ENCODE data around the gene GNG12. TPM values are rescaled to one million over a fixed set of nuclear protein-coding genes. Genes with fewer than 3 reads are reported as not detected.
A peak's percentile ranks its signal among the peaks of the same experiment; 100 is the strongest.

GNG12 gene
- total and polyA plus RNA-seq, 9 of the 15 experiments (the other 6 are each of a cell fraction or from before 2014, with no cell fraction given) = 2.6 to 6.0 (median 4.1) TPM

DNA sequence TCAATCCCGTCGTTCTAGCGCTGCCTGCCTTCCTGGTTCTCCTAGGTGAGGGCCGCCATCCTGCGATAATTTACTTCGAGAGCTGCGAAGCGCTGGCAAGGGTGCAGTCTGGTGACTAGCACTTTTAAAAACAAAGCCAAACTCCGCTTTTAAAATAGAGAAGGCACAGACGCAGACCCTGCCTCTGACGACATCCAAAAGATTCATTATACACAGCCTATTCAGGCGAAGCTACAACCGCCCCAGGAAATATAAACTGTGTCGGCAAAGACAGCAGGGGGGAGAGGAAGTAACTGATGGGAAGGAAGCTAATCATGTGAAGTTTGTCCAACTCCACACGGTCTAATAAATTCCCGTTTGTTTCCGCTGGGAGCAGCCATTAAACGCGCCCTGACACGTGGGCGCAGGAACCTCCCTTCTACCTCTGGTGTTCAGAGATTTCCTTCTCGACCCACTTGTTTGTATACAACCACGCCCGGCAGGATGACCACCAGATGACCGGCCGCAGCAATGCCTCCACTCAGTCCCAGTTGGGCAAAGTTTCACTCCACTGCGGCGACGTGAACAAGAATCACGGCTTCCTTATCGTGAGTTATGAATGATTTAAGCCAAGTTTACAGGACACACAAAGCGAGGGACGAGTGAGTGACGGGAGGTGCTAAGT, 1.3 kb downstream of the GNG12 start (continued):
- TF ChIP-seq, protein P1, sequence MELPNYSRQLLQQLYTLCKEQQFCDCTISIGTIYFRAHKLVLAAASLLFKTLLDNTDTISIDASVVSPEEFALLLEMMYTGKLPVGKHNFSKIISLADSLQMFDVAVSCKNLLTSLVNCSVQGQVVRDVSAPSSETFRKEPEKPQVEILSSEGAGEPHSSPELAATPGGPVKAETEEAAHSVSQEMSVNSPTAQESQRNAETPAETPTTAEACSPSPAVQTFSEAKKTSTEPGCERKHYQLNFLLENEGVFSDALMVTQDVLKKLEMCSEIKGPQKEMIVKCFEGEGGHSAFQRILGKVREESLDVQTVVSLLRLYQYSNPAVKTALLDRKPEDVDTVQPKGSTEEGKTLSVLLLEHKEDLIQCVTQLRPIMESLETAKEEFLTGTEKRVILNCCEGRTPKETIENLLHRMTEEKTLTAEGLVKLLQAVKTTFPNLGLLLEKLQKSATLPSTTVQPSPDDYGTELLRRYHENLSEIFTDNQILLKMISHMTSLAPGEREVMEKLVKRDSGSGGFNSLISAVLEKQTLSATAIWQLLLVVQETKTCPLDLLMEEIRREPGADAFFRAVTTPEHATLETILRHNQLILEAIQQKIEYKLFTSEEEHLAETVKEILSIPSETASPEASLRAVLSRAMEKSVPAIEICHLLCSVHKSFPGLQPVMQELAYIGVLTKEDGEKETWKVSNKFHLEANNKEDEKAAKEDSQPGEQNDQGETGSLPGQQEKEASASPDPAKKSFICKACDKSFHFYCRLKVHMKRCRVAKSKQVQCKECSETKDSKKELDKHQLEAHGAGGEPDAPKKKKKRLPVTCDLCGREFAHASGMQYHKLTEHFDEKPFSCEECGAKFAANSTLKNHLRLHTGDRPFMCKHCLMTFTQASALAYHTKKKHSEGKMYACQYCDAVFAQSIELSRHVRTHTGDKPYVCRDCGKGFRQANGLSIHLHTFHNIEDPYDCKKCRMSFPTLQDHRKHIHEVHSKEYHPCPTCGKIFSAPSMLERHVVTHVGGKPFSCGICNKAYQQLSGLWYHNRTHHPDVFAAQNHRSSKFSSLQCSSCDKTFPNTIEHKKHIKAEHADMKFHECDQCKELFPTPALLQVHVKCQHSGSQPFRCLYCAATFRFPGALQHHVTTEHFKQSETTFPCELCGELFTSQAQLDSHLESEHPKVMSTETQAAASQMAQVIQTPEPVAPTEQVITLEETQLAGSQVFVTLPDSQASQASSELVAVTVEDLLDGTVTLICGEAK (IDR thresholded peaks at IDR 0.05) = peak; percentile 23; the same call in 1 of the 2 replicates
- TF ChIP-seq, protein P1 (CRISPR knock-in tag; IDR thresholded peaks at IDR 0.05) = no peak
- TF ChIP-seq XRCC5 (IDR thresholded peaks at IDR 0.05; ENCODE audit: low read depth, low read length) (no peak), NFRKB (IDR thresholded peaks at IDR 0.05; ENCODE audit: low read depth) (no peak), SIN3B (IDR thresholded peaks at IDR 0.05; ENCODE audit: low read depth) (no peak), BDP1 (IDR thresholded peaks at IDR 0.05; ENCODE audit: insufficient read depth, insufficient read length) (no peak), NR2C1 (IDR thresholded peaks at IDR 0.05) (no peak), NR2C1 (tag; IDR thresholded peaks at IDR 0.05) (no peak), PURB (CRISPR knock-in tag; IDR thresholded peaks at IDR 0.05; ENCODE audit: low read depth) (no peak), KLF16 (IDR thresholded peaks at IDR 0.05) (no peak)
- TF ChIP-seq, protein P2, sequence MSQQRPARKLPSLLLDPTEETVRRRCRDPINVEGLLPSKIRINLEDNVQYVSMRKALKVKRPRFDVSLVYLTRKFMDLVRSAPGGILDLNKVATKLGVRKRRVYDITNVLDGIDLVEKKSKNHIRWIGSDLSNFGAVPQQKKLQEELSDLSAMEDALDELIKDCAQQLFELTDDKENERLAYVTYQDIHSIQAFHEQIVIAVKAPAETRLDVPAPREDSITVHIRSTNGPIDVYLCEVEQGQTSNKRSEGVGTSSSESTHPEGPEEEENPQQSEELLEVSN (IDR thresholded peaks at IDR 0.05; ENCODE audit: borderline replicate concordance in 1 of 2, extremely low read depth in 1 of 2, insufficient read depth in 1 of 2, insufficient read length in 1 of 2, low read depth in 1 of 2, low read length in 1 of 2, poor library complexity in 1 of 2, severe bottlenecking in 1 of 2) = peak in 1 of 2 experiments; percentile 6
- TF ChIP-seq, protein P3, sequence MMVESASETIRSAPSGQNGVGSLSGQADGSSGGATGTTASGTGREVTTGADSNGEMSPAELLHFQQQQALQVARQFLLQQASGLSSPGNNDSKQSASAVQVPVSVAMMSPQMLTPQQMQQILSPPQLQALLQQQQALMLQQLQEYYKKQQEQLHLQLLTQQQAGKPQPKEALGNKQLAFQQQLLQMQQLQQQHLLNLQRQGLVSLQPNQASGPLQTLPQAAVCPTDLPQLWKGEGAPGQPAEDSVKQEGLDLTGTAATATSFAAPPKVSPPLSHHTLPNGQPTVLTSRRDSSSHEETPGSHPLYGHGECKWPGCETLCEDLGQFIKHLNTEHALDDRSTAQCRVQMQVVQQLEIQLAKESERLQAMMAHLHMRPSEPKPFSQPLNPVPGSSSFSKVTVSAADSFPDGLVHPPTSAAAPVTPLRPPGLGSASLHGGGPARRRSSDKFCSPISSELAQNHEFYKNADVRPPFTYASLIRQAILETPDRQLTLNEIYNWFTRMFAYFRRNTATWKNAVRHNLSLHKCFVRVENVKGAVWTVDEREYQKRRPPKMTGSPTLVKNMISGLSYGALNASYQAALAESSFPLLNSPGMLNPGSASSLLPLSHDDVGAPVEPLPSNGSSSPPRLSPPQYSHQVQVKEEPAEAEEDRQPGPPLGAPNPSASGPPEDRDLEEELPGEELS (CRISPR knock-in tag; IDR thresholded peaks at IDR 0.05; ENCODE audit: borderline replicate concordance) = no peak
- TF ChIP-seq, protein P4, sequence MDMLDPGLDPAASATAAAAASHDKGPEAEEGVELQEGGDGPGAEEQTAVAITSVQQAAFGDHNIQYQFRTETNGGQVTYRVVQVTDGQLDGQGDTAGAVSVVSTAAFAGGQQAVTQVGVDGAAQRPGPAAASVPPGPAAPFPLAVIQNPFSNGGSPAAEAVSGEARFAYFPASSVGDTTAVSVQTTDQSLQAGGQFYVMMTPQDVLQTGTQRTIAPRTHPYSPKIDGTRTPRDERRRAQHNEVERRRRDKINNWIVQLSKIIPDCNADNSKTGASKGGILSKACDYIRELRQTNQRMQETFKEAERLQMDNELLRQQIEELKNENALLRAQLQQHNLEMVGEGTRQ (CRISPR knock-in tag; IDR thresholded peaks at IDR 0.05) = peak; percentile 33; the same call in 1 of the 2 replicates
- TF ChIP-seq, protein P5, sequence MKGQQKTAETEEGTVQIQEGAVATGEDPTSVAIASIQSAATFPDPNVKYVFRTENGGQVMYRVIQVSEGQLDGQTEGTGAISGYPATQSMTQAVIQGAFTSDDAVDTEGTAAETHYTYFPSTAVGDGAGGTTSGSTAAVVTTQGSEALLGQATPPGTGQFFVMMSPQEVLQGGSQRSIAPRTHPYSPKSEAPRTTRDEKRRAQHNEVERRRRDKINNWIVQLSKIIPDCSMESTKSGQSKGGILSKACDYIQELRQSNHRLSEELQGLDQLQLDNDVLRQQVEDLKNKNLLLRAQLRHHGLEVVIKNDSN (CRISPR knock-in tag; IDR thresholded peaks at IDR 0.05) = peak; percentile 68

Measured in K562 (cell line).